Sigmoid colon (tissue), 3 donors: ENCODE data around the gene EVI5L.

ENCODE experiments used
- POLR2A ChIP-seq, 2 donors: fragments of 450-650 bp; IDR thresholded peaks; one replicate each; pipeline ENCODE4 v1.6.1; 2016; ENCODE audit warnings: antibody characterized with exemption in 2 of 2, mild to moderate bottlenecking in 2 of 2, moderate library complexity in 2 of 2
- TF ChIP-seq, protein P1 (sequence below), 4 experiments: fragments of 450-650 bp in 3 of 4; fragments of 200-600 bp in 1 of 4; IDR thresholded peaks; one replicate each; pipeline ENCODE4 v1.5.1; 2016 to 2019; ENCODE audit warnings: antibody characterized with exemption in 4 of 4, mild to moderate bottlenecking in 3 of 4, moderate library complexity in 2 of 4

DNA sequence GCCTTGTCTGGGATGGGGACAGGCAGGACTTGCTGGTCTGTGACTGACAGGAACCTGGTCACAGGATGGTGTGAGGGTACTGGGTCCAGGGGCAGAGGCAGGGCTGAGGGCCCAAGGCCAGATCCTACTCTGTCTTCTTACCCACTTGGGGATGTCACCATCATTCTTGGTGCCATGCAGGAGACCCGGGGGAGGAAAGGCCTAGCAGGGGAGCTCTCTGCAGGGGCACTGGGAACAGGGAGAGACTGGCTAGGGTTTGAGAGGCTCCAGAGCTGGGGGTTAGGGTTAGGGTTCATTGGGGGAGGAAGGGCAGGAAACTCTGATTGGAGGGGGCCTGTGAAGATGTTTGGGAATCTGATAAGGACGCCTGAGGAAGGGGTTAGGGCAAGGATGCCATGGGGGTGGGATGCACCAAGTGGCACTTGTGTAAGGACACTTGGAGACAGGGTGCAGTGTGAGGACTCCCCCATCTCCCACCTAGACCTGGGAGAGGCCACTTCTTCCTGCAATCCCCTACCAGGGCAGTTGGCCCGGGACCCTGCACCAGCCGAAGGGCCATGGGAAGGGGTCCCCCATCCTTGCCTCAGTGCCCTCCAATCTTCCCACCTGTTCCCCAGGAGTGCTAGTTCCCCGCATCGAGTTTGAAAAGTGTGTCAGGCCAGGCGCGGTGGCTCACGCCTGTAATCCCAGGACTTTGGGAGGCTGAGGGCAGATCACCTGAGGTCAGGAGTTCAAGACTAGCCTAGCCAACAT lies 37.2 kb downstream of the EVI5L start:
- TF ChIP-seq, protein P1, sequence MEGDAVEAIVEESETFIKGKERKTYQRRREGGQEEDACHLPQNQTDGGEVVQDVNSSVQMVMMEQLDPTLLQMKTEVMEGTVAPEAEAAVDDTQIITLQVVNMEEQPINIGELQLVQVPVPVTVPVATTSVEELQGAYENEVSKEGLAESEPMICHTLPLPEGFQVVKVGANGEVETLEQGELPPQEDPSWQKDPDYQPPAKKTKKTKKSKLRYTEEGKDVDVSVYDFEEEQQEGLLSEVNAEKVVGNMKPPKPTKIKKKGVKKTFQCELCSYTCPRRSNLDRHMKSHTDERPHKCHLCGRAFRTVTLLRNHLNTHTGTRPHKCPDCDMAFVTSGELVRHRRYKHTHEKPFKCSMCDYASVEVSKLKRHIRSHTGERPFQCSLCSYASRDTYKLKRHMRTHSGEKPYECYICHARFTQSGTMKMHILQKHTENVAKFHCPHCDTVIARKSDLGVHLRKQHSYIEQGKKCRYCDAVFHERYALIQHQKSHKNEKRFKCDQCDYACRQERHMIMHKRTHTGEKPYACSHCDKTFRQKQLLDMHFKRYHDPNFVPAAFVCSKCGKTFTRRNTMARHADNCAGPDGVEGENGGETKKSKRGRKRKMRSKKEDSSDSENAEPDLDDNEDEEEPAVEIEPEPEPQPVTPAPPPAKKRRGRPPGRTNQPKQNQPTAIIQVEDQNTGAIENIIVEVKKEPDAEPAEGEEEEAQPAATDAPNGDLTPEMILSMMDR (IDR thresholded peaks at IDR 0.05): no peak
- TF ChIP-seq POLR2A (IDR thresholded peaks at IDR 0.05): no peak
